Hematopoietic multipotent progenitor cell treated with erythropoietin and hydrocortisone succinate and interleukin-3 and kit ligand, for 15 days (in vitro differentiated cells): ENCODE measurements around the gene TMEM121.

ENCODE experiments used
- DNase-seq: peaks from one replicate; pipeline ENCODE4 v3.0.0-alpha.2; 2015; ENCODE audit warnings: low spot score

TMEM121 gene

GRCh38 chr14:105525861-105526775 is at the start of gene TMEM121:
Gene TMEM121, plus strand, starts transcription at chr14:105526583. Its CDS starts 2,252 bp downstream, at chr14:105528835.
- DNase-seq, result no peak

- DNase-seq, result no peak
These were observed 49.3 kb upstream of the TMEM121 start for GRCh38 chr14:105476831-105477659.

GRCh38 chr14:105477660-105478397 is 48.6 kb upstream of the TMEM121 start:
- no peak for DNase-seq

GRCh38 chr14:105478398-105479251 is 47.8 kb upstream of the TMEM121 start:
- no peak for DNase-seq

GRCh38 chr14:105479431-105480158 is 46.8 kb upstream of the TMEM121 start:
- no peak for DNase-seq

- DNase-seq, result no peak
These were observed 46.1 kb upstream of the TMEM121 start for GRCh38 chr14:105480199-105480746.

- DNase-seq, result peak; percentile 80
These were observed 45.3 kb upstream of the TMEM121 start for GRCh38 chr14:105480807-105481801.

- DNase-seq, result peak; percentile 90
These were observed 44.4 kb upstream of the TMEM121 start for GRCh38 chr14:105481886-105482457.

- DNase-seq, result no peak
These were observed 43.8 kb upstream of the TMEM121 start for GRCh38 chr14:105482486-105483110.

- DNase-seq, result no peak
These were observed 42.9 kb upstream of the TMEM121 start for GRCh38 chr14:105483300-105484068.

- no peak for DNase-seq
These were observed 42.0 kb upstream of the TMEM121 start for GRCh38 chr14:105484069-105484996.

- DNase-seq, result no peak
These were observed 41.4 kb upstream of the TMEM121 start for GRCh38 chr14:105484997-105485393.

- DNase-seq, result peak; percentile 38
These were observed 40.6 kb upstream of the TMEM121 start for GRCh38 chr14:105485739-105486162.

- DNase-seq, result no peak
These were observed 40.0 kb upstream of the TMEM121 start, which contains the start of gene CRIP1 for GRCh38 chr14:105486163-105486973. Gene CRIP1, plus strand, starts transcription at chr14:105486886. Its CDS starts 374 bp downstream, at chr14:105487260.

GRCh38 chr14:105486974-105487448 is 39.4 kb upstream of the TMEM121 start:
- no peak for DNase-seq
